GM12872 (cell line): ENCODE measurements around the gene CABLES1.

Source experiments
- CTCF ChIP-seq: IDR thresholded peaks from 3 replicates; pipeline ENCODE4 v1.5.1; 2011; ENCODE audit warnings: low read depth, mild to moderate bottlenecking, low read length, moderate library complexity; ENCODE audit not compliant: insufficient read depth

Gene CABLES1

GRCh38 chr18:23107718-23108117 lies 27.6 kb upstream of the CABLES1 start:
- TF ChIP-seq CTCF: no peak

GRCh38 chr18:23108496-23108895 lies 26.8 kb upstream of the CABLES1 start:
- TF ChIP-seq CTCF: no peak

GRCh38 chr18:23113576-23113975 lies 21.7 kb upstream of the CABLES1 start:
- TF ChIP-seq CTCF: no peak

- TF ChIP-seq CTCF: no peak
These were observed 21.0 kb upstream of the CABLES1 start for GRCh38 chr18:23114171-23114881.

GRCh38 chr18:23114911-23115310 lies 20.4 kb upstream of the CABLES1 start:
- TF ChIP-seq CTCF: no peak

- no peak for TF ChIP-seq CTCF
These were observed 19.6 kb upstream of the CABLES1 start for GRCh38 chr18:23115683-23116096.

- TF ChIP-seq CTCF: no peak
These were observed 14.2 kb upstream of the CABLES1 start for GRCh38 chr18:23121133-23121532.
